ENCODE results near the gene PARD6B. TPM values are rescaled to one million over a fixed set of nuclear protein-coding genes. Genes with fewer than 3 reads are reported as not detected.
"Not testable (repeated sequence)": the region's sequence is repeated elsewhere in the genome, so short reads cannot be mapped to it uniquely, and the experiment has no call there.

Gene PARD6B
- polyA plus RNA-seq, 4 donors: 19.1 to 26.8 (median 22.8) TPM

DNA sequence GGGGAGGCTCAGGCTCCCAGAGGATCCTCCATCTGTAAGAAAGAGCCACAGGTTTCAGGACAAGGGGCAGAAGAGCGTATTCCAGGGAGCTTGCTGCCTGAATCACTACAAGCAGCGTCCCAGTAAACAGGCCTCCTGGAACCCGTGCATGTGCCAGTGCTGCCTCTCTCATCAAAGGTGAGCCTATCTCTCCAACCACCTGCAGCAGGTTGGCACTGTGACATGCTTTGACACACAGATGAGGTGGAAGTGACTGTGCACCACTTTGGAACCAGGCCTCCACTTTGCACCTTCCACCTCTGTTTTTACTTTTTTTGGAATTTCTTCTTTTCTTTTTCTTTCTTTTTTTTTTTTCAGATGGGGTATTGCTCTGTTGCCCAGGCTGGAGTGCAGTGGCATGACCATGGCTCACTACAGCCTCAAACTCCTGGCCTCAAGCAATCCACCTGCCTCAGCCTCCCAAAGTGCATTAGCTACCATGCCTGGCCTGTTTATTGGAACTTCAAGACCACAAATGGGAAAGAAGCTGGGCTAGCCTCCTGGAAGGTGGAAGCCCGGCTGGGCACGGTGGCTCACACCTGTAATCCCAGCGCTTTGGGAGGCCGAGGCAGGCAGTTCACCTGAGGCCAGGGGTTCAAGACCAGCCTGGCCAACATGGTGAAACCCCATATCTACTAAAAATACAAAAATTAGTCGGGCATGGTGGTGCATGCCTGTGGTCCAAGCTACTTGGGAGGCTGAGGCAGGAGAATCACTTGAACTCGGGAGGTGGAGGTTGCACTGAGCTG lies 27.5 kb upstream of the PARD6B start:
- DNase-seq (ENCODE audit: low read depth in 4 of 4, low spot score in 2 of 4): not testable (repeated sequence)

DNA sequence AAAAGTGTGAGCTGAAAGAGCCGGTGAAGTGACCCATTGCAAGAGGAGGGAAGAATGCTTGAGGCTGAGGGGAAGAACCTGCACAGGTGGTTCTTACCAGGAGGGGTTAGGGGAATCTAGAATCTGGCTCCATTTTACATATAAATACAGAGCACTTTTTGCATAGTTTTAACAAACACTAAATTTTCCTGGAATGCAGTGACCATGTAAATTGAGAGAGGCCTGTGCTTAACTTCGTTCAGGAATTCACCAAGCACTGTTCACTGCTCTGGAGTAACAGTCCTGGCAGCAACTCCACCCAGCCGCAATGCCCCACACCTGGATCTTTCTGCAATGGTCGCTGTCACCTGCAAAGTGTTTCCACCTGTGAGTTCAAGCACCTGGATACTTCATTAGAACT lies 26.9 kb upstream of the PARD6B start:
- DNase-seq (ENCODE audit: low read depth in 4 of 4, low spot score in 2 of 4): no peak

DNA sequence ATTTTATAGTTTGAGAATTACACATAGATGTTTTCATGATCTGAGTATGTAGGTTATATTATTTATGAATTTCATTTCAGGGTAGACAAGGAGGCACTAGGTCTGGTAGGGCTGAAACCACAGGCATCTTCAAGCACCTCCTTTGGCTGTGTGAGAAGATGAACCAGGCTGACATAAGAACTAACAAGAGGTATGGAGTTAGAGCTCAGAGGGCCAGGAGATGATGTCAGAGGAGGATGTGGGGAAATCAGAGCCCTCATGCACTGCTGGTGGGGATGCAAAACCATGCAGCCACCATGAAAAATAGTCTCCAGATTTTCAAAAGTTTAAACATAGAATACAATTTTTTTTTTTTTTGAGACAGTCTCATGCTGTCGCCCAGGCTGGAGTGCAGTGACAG lies 26.4 kb upstream of the PARD6B start:
- DNase-seq (ENCODE audit: low read depth in 4 of 4, low spot score in 2 of 4): no peak

DNA sequence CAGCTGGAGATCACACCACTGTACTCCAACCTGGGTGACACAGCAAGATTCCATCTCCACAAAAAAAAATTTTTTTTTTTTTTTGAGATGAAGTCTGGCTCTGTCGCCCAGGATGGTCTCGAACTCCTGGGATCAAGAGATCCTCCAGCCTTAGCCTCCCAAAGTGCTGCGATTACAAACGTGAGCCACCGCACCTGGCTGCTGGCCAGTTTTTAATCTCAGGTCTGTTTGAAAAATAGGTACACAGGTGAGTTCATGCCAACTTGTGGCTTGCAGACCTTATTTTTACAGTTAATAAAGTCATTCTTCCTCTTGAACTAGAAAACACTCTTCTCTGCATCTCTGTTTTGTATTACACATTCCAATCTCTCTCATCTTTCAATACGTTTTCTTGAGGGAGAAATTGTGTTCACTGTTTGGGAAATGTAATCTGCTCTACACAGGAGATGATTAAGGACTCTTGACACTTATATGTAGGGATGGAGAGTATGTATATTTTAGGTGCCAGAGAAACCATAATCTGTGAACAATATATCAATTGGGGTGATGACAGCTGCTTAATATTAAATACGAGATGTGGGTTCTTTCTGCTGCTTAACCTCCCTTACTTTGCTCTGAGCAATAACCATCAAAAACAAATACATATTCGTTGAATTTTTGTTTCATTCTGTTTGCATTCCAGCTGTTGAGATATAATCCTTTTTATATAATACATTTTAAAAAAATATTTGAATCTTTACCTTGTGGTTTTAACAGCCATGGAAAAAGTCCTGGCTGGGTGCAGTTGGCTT lies 22.3 kb upstream of the PARD6B start:
- no peak for DNase-seq (ENCODE audit: low read depth in 4 of 4, low spot score in 2 of 4)

DNA sequence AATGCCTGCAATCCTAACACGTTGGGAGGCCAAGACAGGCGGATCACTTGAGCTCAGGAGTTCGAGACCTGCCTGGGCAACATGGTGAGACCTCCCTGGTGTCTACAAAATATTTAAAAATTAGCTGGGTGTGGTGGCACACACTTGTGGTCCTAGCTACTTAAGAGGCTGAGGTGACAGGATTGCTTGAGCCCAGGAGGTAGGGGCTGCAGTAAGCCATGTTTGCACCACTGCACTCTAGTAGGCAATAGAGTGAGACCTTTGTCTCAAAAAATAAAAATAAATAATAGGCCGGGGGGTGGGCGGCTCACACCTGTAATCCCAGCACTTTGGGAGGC lies 21.8 kb upstream of the PARD6B start:
- no peak for DNase-seq (ENCODE audit: low read depth in 4 of 4, low spot score in 2 of 4)

- no peak for DNase-seq (ENCODE audit: low read depth in 4 of 4, low spot score in 2 of 4)
These were observed 20.8 kb upstream of the PARD6B start for GRCh38 chr20:50710492-50711063.

- DNase-seq (ENCODE audit: low read depth in 4 of 4, low spot score in 2 of 4): no peak
These were observed 20.1 kb upstream of the PARD6B start for GRCh38 chr20:50711113-50711825.

- no peak for DNase-seq (ENCODE audit: low read depth in 4 of 4, low spot score in 2 of 4)
These were observed 18.4 kb upstream of the PARD6B start for GRCh38 chr20:50712771-50713656.

DNA sequence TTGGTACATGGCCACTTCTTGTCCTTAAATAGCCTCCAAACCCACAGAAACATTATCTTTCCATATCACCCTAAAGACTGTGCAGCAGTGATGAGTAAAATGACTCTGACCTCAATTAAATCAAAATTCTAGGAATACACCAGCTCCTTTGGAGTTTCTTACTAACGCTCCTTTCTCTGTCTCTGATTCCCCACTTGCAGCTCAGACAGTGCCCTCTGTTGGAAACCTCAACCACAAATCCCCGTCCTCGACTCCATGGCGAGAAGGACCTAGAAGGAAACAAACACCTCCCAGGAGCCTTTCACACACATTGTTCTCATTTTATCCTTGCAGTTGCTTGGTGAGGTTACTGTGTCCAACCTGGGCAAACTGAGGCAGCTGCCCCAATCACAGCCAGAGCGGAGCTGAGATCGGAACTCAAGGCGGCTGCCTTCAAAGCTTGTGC lies 17.7 kb upstream of the PARD6B start:
- DNase-seq (ENCODE audit: low read depth in 4 of 4, low spot score in 2 of 4): no peak

DNA sequence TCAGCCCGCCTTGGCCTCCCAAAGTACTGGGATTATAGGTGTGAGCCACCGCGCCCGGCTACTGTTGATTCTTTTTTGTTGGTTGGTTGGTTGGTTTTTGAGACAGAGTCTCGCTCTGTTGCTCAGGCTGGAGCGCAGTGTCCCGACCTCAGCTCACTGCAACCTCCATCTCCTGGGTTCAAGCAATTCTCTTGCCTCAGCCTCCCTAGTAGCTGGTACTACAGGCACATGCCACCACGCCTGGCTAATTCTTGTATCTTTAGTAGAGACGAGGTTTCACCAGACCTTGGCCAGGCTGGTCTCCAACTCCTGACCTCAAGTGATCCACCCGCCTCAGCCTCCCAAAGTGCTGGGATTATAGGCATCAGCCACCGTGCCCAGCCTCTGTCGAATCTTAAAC lies 17.0 kb upstream of the PARD6B start:
- not testable (repeated sequence) for DNase-seq (ENCODE audit: low read depth in 4 of 4, low spot score in 2 of 4)

DNA sequence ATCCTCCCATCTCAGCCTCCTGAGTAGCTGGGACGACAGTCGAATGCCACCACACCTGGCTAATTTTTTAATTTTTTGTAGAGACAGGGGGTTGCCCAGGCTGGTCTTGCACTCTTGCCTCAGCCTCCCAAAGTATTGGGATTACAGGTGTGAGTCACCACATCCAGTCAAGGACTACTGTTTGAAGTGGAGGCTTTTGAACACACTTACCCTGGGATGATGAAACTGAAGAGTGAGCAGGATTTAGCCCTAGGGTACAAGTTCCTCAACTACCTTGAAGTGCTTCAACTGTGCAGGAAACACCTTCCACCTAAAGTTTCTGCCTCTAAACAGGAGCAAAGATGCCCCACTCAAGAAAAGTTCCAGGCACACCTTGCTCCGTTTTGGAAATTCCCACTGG lies 15.7 kb upstream of the PARD6B start:
- DNase-seq (ENCODE audit: low read depth in 4 of 4, low spot score in 2 of 4): no peak

- no peak for DNase-seq (ENCODE audit: low read depth in 4 of 4, low spot score in 2 of 4)
These were observed 14.9 kb upstream of the PARD6B start for GRCh38 chr20:50716518-50716917.

GRCh38 chr20:50717312-50717711 lies 14.1 kb upstream of the PARD6B start:
- DNase-seq (ENCODE audit: low read depth in 4 of 4, low spot score in 2 of 4): no peak

- DNase-seq (ENCODE audit: low read depth in 4 of 4, low spot score in 2 of 4): no peak
These were observed 13.2 kb upstream of the PARD6B start for GRCh38 chr20:50717974-50718761.

GRCh38 chr20:50719328-50719727 lies 12.1 kb upstream of the PARD6B start:
- DNase-seq (ENCODE audit: low read depth in 4 of 4, low spot score in 2 of 4): no peak

DNA sequence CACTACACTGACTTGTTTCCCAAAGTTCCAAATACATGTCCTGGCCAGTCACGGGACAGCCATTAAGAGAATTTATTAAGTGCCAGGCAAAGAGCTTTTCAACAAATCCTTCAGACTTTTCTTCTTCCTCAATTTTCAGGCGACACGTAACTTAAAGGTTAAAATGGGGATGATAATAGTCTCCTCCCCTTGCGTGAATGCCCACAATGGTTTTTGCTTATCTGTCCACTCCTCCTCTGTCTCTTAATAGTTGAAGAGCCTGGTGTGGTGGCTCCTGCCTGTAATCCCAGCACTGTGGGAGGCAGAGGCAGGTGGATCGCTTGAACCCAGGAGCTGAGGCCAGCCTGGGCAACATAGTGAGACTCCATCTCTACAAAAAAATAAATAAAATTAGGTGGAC lies 11.4 kb upstream of the PARD6B start:
- no peak for DNase-seq (ENCODE audit: low read depth in 4 of 4, low spot score in 2 of 4)

GRCh38 chr20:50720582-50720981 lies 10.8 kb upstream of the PARD6B start:
- DNase-seq (ENCODE audit: low read depth in 4 of 4, low spot score in 2 of 4): no peak

DNA sequence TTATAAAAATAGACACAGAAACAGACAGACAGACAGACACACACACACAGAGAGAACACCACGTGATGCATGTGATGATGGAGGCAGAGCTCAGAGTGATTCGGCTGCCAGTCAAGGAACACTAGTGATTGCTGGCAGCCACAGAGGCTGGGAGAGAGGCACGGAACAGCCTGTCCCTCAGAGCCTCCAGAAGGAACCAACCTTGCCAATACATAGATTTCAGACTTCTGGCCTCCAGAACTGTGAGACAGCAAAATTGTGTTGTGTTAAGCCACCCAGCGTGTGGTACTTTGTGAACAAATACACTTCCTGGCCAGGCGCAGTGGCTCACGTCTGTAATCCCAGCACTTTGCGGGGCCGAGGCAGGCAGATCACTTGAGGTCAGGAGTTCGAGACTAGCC lies 9.5 kb upstream of the PARD6B start:
- DNase-seq (ENCODE audit: low read depth in 4 of 4, low spot score in 2 of 4): no peak

DNA sequence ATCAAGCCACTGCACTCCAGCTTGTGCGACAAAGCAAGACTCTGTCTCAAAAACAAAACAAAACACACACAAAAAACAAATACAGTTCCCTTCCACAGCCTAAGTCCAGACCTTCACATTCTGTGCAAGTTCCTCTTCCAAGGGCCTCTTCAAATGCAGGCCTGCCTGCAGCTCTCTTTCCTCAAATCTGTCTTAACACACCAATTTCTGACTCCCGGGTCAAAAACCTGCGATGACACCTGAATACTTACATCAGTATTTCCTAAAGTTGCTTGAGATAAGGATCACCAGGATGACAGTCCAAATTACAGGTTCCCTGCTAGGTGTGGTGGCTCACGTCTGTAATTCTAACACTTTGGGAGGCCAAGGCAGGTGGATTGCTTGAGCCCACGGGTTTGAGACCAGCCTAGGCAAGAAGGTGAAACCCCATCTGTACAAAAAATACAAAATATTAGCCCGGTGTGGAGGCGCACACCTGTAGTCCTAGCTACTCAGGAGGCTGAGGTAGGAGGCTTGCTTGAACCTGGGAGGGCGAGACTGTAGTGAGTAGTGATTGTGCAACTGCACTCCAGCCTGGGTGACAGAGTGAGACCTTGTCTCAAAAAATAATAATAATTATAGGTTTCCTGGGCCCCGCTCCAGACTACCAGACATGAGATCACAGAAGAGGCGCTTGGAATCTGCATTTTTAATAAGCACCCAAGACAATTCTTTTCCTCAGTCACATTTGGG lies 8.8 kb upstream of the PARD6B start:
- no peak for DNase-seq (ENCODE audit: low read depth in 4 of 4, low spot score in 2 of 4)

Data from left renal cortex interstitium (tissue), 4 donors.